HG02885 (cell line): Measurements from ENCODE around the gene SPRR2B.
"Not testable (repeated sequence)": the region's sequence is repeated elsewhere in the genome, so short reads cannot be mapped to it uniquely, and the experiment has no call there.

Experiments used
- ATAC-seq: cut with Tn5 transposase; IDR thresholded peaks from one replicate; pipeline ENCODE4 v1.9.1; 2021; ENCODE audit warnings: mild to moderate bottlenecking; ENCODE audit not compliant: unreplicated experiment, poor library complexity

SPRR2B gene

DNA sequence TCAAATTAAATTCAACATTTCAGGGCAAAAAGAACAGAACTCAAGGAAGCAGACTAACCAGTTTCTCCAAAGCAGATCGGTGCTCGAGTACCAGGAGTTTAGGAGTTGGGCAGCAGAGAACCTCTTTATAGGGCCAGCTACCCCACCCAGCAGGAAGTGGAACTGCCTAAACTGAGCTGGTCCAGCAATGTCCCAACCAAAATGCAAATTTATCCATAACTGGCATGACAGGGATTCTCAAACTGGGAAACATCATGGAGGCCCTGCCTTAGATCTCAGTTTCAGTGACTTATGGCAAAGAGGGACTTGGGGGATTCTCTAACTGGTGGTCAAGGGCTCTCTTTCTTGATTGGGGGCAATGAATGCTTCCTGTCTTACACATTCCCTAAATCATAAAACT is at the start of gene SPRR2B:
SPRR2B (minus strand) TSS at position 101 of the 400 bp plus-strand sequence. CDS start 772 bp downstream, outside the sequence.
- ATAC-seq: no peak

DNA sequence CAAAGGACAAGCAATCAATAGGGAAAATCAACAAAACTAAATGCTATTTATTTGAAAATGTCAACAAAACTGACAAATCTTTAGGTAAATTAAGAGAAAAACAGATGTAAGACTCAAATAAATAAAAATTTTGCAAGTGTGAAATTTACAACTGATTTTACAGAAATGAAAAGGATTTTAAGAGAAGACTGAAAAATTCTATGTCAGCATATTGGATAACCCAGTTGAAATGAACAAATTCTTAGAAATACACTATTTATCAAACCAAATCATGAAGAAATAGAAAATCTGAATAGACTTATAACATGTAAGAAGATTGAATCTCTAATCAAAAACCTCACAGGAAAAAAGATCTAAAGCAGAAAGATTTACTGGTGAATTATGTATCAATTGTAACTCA is 49.5 kb upstream of the SPRR2B start:
- no peak for ATAC-seq

DNA sequence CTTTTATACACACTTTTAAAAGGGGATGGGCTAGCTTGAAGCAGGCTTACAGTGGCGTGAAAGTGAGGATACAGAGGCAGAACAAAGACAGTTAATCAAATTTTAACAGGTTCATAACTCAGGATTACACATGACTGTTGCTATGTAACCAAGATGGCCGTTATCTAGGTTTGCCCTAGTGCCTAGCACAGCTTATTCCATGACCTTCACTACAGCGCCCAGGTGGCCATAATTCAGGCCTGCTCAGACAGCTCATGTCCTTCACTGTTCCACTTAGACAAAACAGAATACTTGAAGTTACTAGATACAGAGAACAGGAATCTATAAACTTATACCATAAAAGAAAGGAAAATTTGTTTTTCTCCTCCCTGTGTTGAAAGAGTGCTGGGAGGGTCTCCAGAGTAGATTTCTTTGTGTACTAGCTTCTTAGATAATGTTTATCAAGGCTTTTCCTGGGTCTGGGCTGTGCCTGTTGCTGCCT is 48.1 kb upstream of the SPRR2B start:
- ATAC-seq: no peak

DNA sequence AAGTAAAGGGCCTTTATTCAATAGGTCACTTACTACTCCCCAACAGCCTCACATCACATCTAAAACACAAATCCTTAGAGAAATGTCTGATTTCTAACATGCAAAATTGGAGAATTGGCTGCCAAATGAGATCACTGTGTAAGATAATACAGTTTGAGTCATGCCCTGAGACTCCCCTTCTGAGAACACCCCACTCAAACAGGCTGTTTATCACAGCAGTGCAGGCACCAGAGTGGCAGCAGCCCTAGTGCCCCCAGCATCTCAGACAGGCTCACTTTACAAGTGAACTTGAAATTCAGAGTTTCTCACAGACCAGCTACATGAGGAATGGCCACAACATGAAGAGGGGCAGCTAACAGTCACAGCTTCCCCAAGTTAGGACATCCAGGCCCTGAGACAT is 43.9 kb upstream of the SPRR2B start:
- ATAC-seq: not testable (repeated sequence)

DNA sequence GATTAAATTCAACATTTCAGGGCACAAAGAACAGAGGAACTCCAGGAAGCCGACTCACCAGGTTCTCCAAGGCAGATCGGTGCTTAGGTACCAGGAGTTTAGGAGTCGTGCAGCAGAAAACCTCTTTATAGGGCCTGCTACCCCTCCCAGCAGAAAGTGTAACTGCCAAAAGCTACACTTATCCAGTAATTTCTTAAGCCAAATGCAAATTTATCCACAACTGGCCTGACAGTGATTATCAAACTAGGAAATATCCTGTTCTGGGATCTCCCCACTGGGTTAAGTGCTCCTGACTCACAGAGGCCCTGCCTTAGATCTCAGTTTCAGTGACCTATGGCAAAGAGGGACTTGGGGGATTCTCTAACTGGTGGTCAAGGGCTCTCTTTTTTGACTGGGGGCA is 42.0 kb upstream of the SPRR2B start, which contains the start of gene SPRR2F:
SPRR2F (minus strand) TSS at position 101 of the 400 bp plus-strand sequence. CDS start 783 bp downstream, outside the sequence.
- no peak for ATAC-seq

DNA sequence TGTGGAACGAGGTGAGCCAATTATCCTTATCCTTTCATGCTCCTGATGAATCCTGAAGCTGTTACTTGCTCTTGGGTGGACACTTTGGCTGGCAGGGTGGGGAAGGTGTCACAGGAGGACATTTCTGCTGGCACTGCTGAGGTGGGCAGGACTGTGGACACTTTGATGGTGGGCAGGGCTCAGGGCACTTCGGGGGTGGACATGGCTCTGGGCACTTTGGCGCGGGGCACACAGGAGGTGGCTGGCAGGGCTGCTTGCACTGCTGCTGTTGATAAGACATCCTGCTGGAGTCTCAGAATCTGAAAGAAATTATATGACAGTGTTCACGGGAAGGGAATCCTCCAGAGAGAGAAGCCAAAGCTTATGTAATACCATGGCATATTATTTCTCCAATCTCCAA is 41.0 kb upstream of the SPRR2B start:
- not testable (repeated sequence) for ATAC-seq

DNA sequence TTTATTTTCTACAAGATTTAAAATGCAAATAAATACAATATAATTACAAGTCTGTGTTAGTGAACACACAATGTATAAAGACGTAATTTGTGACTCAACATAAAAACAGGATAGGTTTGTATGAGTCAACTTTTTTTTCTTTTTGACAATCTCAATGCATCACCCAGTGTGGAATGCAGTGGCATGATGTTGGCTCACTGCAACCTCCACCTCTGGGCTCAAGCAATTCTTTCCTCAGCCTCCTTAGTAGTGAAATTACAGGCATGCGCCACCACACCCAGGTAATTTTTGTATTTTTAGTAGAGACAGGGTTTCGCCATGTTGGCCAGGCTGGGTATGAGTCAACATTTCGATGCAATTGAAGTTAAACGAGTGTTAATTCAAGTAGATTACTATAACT is 28.8 kb upstream of the SPRR2B start:
- ATAC-seq: no peak

DNA sequence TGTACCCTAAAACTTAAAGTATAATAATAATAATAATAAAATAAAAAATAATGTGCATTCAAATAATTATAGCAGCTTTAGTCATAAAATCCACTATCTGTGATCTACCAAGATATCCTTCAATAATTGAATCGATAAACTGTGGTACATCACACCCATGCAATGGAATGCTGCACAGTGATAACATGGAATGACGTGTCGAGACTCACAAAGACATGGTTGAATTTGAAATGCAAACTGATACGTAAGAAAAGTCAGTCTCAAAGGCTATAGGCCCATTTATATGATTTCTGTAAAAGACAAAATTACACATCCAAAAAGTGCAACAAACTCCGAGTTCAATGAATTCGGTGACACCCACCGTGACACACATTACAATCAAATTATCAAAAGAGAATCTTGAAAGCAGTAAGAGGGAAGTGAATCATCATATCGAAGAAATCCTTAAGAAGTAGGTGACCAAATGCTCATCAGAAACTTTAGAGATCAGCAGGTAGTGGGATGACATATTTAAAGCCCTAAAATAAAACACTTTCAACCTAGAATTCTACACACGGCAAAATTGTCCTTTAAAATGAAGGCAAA is 28.1 kb upstream of the SPRR2B start:
- no peak for ATAC-seq

DNA sequence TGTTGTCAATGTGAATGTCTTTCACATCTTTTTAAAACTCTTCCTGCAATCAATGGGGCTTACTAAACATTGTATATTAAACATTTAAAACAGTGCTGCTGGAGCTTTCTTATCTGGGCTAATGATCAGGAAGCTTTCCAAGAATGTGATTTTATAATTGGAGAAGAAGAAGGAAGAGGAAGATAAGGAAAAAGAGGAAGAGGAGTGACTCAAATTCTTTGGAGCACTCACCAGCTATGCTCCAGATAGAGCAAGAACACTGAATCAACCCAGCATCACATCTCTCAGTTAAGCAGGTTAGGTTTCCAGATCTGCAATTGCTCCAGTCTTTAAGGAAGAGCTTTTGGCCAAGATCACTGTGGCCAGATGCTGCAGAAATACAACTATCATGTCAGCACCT is 24.4 kb upstream of the SPRR2B start:
- ATAC-seq: no peak

DNA sequence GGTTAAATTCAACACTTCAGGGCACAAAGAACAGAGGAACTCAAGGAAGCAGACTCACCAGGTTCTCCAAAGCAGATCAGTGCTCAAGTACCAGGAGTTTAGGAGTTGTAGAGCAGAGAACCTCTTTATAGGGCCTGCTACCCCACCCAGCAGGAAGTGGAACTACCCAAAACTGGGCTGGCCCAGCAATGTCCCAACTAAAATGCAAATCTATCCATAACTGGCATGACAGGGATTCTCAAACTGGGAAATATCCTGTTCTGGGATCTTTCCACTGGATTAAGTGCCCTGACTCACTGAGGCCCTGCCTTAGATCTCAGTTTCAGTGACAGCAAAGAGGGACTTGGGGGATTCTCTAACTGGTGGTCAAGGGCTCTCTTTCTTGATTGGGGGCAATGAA is 23.0 kb upstream of the SPRR2B start, which contains the start of gene SPRR2E:
SPRR2E (minus strand) TSS at position 101 of the 400 bp plus-strand sequence. CDS start 775 bp downstream, outside the sequence.
- ATAC-seq: no peak

DNA sequence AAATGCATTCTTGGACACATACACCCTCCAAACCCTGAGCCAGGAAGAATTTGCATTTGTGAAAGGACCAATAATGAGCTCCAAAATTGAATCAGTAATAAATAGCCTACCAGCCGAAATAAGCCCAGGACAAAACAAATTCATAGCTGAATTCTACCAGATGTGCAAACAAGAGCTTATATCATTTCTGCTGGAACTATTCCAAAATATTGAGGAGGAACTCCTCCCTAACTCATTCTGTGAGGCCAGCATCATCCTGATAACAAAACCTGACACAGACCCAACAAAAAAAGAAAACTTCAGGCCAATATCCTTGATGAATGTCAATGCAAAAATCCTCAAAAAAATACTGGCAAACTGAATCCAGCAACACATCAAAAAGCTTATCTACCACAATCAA is 16.2 kb upstream of the SPRR2B start:
- ATAC-seq: no peak

DNA sequence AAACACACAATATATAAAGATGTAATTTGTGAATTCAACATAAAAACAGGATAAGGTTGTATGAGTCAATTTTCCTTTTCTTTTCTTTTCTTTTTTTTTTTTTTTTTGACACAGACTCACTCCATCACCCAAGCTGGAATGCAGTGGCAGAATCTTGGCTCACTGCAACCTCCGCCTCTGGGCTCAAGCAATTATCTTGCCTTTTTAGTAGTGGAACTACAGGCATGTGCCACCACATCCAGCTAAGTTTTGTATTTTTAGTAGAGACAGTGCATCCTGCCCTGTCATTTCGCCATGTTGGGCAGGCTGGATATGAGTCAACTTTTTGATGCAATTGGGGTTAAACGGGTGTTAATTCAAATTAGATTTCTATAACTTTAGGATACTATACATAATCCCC is 10.3 kb upstream of the SPRR2B start:
- no peak for ATAC-seq

DNA sequence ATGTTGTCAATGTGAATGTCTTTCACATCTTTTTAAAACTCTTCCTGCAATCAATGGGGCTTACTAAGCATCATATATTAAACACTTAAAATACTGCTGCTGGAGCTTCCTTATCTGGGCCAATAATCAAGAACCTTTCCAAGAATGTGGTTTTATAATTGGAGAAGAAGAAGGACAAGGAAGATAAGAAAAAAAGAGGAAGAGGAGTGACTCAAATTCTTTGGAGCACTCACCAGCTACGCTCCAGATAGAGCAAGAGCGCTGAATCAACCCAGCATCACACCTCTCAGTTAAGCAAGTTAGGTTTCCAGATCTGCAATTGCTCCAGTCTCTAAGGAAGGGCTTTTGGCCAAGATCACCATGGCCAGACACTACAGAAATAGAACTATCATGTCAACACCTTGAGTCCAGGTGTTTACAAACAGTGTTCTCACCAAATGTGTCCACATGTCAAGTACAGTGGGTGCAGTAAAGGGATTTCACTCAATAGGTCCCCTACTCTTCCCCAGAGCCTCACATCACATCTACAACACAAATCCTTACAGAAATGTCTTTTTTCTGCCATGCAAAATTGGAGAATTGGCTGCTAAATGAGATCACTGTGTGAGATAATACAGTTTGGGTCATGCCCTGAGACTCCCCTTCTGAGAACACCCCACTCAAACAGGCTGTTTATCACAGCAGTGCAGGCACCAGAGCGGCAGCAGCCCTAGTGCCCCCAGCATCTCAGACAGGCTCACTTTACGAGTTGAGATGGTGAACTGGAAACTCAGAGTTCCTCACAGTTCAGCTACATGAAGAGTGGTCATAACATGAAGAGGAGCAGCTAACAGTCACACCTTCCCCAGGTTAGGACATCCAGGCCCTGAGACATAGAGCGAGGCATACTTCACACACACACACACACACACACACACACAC is 1.7 kb upstream of the SPRR2B start:
- no peak for ATAC-seq

DNA sequence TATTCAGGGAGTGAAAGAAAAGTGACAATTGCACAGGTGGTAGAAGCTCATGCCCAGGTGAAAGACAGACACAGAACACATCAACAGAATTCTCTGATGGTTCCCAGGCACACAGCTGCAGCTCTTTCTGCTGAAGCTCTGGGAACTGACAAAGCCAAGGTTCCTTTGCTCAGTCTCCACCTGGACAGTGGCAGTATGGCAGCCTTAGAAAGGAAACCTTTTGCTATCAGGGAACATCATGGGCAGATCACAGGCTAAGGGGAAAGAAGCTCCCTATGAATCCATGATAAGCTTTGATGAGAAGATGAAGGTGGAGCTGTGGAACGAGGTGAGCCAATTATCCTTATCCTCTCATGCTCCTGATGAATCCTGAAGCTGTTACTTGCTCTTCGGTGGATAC is 1.2 kb downstream of the SPRR2B start:
- ATAC-seq: no peak

DNA sequence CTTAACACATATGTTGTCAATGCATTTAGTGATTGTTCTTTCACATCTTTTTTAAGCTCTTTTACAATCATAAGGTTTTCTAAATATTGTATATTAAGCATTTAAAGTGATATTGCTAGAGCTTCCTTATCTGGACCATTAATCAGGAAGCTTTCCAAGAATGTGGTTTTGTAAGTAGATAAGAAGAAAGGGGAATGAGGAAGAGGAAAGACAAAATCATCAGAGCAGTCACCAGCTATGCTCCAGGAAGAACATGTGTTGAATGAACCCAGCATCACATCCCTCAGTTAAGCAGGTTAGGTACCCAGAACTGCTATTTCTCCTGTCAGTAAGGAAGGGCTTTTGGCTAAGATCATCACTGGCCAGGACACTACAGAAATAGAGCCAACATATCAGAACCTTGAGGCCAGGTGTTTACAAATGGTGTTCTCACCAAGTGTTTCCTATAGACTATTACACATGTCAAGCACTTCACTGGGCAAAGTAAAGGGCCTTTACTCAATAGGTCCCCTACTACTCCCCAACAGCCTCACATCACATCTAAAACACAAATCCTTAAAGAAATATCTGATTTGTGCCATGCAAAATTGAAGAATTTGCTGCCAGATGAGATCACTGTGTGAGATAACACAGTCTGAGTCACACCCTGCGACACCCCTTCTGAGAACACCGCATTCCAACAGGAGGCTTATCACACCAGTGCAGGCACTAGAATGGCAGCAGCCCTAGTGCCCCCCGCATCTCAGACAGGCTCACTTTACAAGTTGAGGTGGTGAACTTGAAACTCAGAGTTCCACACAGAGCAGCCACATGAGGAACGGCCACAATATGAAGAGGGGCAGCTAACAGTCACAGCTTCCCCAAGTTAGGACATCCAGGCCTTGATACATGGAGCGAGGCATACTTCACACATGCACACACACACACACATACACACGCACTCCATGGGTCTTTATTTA is 12.3 kb downstream of the SPRR2B start:
- ATAC-seq: no peak

DNA sequence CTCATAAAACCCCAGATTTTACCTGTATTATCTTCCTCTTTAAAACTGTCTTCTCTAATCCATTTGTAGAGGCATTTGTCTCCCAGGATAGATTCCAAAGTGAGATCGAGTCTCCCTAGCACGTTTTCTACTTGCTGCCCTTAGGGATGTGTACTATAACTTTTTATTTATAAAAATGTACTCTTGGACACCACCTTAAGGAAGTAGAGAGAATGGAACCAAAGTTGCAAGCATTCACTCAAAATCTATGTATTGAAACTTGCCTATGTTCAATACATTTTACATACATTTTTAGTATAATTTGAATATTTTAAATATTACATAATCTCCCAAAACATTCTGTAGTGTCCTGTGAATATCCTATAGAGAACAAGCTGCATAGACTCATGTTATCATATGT is 13.3 kb downstream of the SPRR2B start:
- ATAC-seq: no peak

DNA sequence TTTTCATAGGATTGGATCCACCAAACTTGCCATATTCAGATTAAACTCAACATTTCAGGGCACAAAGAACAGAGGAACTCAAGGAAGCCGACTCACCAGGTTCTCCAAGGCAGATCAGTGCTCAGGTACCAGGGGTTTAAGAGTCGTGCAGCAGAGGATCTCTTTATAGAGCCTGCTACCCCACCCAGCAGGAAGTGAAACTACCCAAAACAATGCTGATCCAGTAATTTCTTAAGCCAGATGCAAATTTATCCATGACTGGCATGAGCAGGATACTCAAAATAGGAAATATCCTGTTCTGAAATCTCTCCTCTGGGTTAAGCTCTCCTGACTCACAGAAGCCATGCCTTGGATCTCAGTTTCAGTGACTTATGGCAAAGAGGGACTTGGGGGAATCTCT is 14.0 kb downstream of the SPRR2B start, which contains the start of gene SPRR2A:
SPRR2A (minus strand) TSS at position 138 of the 400 bp plus-strand sequence. CDS start 777 bp downstream, outside the sequence.
- no peak for ATAC-seq

DNA sequence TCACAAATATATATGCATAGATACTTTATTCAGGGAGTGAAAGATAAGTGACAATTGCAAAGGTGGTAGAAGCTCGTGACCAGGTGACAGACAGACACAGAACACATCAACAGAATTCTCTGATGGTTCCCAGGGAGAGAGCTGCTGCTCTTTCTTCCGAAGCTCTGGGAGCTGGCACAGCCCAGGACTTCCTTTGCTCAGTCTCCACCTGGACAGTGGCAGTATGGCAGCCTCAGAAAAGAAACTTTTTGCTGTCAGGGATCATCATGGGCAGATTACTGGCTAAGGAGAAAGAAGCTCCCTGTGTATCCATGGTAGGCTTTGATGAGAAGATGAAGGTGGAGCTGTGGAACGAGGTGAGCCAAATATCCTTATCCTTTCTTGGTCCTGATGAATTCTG is 15.3 kb downstream of the SPRR2B start:
- ATAC-seq: not testable (repeated sequence)

DNA sequence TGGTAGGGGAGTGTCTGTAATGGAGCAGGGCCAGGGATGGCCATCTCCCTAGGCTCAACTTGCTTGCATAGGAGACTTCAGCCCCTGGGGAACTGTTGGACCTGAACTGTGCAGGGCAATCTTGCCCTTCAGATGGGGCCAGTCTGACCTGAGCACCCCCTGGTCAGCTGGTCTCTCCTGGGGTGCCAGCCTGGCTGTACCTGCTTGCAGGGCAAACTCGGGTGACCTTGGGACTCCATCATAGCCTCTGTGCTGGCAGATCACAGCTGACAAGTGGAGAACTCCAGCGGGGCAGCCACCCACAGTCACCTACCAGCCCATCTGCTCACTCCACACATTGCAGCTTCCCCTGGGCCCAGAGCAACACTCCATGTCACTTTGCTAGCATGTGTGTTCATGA is 22.2 kb downstream of the SPRR2B start:
- ATAC-seq: no peak
